GM21423 (cell line): ENCODE results near the gene PLA2G2C.

ENCODE experiments used
- ATAC-seq: cut with Tn5 transposase; IDR thresholded peaks from one replicate; pipeline ENCODE4 v1.9.1; 2021; ENCODE audit warnings: mild to moderate bottlenecking, moderate library complexity; ENCODE audit not compliant: unreplicated experiment

PLA2G2C gene

GRCh38 chr1:20209471-20209870 is 23.2 kb upstream of the PLA2G2C start:
- ATAC-seq = no peak

- ATAC-seq = no peak
Observed at GRCh38 chr1:20207546-20207945, 21.2 kb upstream of the PLA2G2C start.

- no peak for ATAC-seq
Observed at GRCh38 chr1:20202166-20202565, 15.8 kb upstream of the PLA2G2C start.

- ATAC-seq = no peak
Observed at GRCh38 chr1:20200966-20201365, 14.6 kb upstream of the PLA2G2C start.

GRCh38 chr1:20199840-20200239 is 13.5 kb upstream of the PLA2G2C start:
- ATAC-seq = no peak

- ATAC-seq = no peak
Observed at GRCh38 chr1:20199403-20199802, 13.1 kb upstream of the PLA2G2C start.

GRCh38 chr1:20198918-20199317 is 12.6 kb upstream of the PLA2G2C start:
- no peak for ATAC-seq

- no peak for ATAC-seq
Observed at GRCh38 chr1:20198296-20198695, 12.0 kb upstream of the PLA2G2C start.

GRCh38 chr1:20197329-20197791 is 11.0 kb upstream of the PLA2G2C start:
- no peak for ATAC-seq

- no peak for ATAC-seq
Observed at GRCh38 chr1:20195462-20195780, 9.1 kb upstream of the PLA2G2C start.

GRCh38 chr1:20194757-20195461 is 8.6 kb upstream of the PLA2G2C start:
- ATAC-seq = no peak

- ATAC-seq = no peak
Observed at GRCh38 chr1:20194224-20194623, 7.9 kb upstream of the PLA2G2C start.

GRCh38 chr1:20192871-20193411 is 6.6 kb upstream of the PLA2G2C start:
- no peak for ATAC-seq

- ATAC-seq = no peak
Observed at GRCh38 chr1:20192364-20192763, 6.0 kb upstream of the PLA2G2C start.

- ATAC-seq = no peak
Observed at GRCh38 chr1:20191266-20191825, 5.0 kb upstream of the PLA2G2C start.

GRCh38 chr1:20190256-20191160 is 4.2 kb upstream of the PLA2G2C start:
- no peak for ATAC-seq

GRCh38 chr1:20189664-20190063 is 3.3 kb upstream of the PLA2G2C start:
- no peak for ATAC-seq

- ATAC-seq = no peak
Observed at GRCh38 chr1:20188455-20188817, 2.1 kb upstream of the PLA2G2C start.

GRCh38 chr1:20187813-20188454 is 1.6 kb upstream of the PLA2G2C start:
- no peak for ATAC-seq

GRCh38 chr1:20187103-20187812 is 940 bp upstream of the PLA2G2C start:
- no peak for ATAC-seq
